HG02885 (cell line): ENCODE data around the gene CENPC.

Source experiments
- ATAC-seq: cut with Tn5 transposase; IDR thresholded peaks from one replicate; pipeline ENCODE4 v1.9.1; 2021; ENCODE audit warnings: mild to moderate bottlenecking; ENCODE audit not compliant: unreplicated experiment, poor library complexity

CENPC gene, protein sequence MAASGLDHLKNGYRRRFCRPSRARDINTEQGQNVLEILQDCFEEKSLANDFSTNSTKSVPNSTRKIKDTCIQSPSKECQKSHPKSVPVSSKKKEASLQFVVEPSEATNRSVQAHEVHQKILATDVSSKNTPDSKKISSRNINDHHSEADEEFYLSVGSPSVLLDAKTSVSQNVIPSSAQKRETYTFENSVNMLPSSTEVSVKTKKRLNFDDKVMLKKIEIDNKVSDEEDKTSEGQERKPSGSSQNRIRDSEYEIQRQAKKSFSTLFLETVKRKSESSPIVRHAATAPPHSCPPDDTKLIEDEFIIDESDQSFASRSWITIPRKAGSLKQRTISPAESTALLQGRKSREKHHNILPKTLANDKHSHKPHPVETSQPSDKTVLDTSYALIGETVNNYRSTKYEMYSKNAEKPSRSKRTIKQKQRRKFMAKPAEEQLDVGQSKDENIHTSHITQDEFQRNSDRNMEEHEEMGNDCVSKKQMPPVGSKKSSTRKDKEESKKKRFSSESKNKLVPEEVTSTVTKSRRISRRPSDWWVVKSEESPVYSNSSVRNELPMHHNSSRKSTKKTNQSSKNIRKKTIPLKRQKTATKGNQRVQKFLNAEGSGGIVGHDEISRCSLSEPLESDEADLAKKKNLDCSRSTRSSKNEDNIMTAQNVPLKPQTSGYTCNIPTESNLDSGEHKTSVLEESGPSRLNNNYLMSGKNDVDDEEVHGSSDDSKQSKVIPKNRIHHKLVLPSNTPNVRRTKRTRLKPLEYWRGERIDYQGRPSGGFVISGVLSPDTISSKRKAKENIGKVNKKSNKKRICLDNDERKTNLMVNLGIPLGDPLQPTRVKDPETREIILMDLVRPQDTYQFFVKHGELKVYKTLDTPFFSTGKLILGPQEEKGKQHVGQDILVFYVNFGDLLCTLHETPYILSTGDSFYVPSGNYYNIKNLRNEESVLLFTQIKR

DNA sequence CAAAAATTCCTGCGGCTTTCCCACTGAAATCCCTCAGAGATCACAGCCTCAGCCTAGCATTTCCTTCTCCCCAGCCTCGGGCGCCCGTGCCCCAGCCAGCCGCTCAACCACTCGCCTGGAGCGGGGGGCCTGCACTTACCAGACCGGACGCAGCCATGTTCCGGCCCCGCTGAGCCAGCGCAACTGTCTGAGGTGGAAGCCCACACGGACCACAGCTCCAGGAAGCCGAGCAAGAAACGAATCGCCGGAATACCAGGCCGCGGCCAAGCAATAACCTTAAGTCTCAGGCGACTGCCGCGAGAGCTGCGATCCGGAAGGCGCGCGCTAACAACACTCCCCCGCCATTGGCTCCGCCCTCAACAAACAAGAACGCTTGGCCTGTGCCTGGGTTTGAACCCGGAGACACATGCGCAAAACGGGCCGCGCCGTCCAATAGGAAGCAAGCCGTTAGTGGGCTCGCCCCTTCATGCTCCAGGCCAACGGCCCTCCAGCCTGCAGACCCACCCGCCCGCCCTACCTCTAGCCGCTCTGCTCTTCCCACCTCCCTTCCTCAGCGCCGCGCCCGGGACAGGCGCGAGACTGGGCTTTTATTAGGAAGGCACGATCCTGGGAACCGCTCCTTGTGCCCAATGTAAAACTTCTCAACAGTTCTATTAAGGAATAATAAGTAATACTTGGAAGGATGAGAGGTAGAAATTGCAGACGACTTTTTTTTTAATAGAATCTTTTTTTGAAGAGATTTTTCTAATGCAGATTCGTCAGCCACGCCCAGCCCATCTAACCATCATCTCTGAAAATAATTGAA lies at the start of gene CENPC:
Gene CENPC, minus strand, starts transcription at position 305 of the 805 bp plus-strand sequence. Its CDS starts 148 bp downstream, at position 157.
- peak; percentile 93 for ATAC-seq

- ATAC-seq = no peak
Observed at GRCh38 chr4:67593741-67594175, 48.5 kb upstream of the CENPC start.

DNA sequence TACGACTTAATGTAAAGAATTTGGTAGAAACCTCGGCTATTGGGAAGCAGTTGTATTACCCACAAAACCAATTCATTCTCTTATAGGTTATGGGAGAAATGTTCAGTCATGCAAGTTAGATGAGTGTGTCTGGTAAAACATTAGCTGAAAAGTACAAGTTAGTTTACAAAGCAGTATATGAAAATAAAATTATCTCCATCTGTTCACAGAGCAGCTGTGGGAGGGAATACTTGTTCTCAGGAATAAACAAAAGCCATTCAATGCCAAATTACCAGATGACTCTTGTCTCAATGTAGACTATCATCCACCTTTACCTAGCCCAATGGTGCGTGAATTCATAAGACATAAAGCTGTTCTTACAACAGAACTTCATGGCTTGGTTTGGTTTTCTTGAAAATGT lies 41.9 kb upstream of the CENPC start:
- ATAC-seq = no peak

- ATAC-seq = no peak
Observed at GRCh38 chr4:67584496-67584895, 39.2 kb upstream of the CENPC start.

GRCh38 chr4:67581913-67582312 lies 36.6 kb upstream of the CENPC start:
- ATAC-seq = no peak

DNA sequence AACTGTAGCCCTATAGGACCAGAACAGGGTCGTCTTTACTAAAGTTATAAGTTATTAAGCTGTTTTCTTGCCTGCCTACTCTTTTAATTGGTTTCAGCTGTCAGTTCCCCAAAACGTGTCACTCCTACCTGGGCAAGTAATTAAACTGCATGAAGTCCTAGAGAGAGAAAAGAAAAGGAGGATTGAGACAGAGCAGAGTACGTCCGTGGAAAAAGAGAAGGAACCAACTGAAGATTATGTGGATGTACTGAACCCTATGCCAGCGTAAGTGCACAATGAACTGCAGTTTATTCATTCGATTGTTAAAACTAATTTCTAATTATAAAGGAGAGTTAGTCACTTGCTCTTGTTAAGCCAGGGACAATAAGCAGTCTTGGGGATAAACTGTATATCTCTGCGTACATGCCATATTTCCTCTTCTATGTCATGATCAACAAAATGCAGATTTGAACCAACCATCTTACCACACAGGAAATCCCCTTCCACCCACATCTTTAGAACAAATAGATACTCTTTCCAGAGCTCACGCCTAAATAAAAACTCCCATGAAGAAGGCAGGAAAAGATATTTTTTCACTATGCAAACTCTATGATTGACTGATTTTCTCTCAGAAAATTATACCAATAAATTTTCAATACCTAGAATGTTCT lies 36.0 kb upstream of the CENPC start:
- peak; percentile 55 for ATAC-seq

- ATAC-seq = peak; percentile 37
Observed at GRCh38 chr4:67580577-67580976, 35.3 kb upstream of the CENPC start.

GRCh38 chr4:67576538-67576937 lies 31.2 kb upstream of the CENPC start:
- peak; percentile 51 for ATAC-seq

- peak; percentile 2 for ATAC-seq
Observed at GRCh38 chr4:67576059-67576466, 30.8 kb upstream of the CENPC start.

- ATAC-seq = peak; percentile 89
Observed at GRCh38 chr4:67575232-67576058, 30.1 kb upstream of the CENPC start.

GRCh38 chr4:67573193-67573592 lies 27.9 kb upstream of the CENPC start:
- no peak for ATAC-seq

DNA sequence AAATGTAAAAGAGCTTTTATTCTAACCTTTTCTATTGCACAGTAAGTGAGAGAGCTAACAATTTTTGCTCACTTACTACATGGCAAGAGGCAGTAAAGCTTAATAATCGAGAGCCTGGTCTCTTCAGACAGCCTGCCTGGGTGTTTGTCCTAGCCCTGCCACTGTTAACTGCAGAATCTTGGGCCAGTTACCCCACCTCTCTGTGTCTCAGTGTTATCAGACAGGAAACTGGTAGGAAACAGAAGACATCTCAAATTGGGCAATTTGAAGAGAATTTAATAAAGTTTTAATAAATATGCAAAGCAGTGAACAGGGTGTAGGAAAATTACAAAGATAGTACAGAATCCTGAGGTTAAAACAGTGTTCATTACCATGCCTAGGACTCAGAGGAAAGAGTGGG lies 26.7 kb upstream of the CENPC start:
- no peak for ATAC-seq

GRCh38 chr4:67570537-67570936 lies 25.2 kb upstream of the CENPC start:
- no peak for ATAC-seq

GRCh38 chr4:67568820-67569219 lies 23.5 kb upstream of the CENPC start:
- no peak for ATAC-seq

GRCh38 chr4:67566335-67566734 lies 21.0 kb upstream of the CENPC start:
- no peak for ATAC-seq

- no peak for ATAC-seq
Observed at GRCh38 chr4:67565284-67565683, 20.0 kb upstream of the CENPC start.

DNA sequence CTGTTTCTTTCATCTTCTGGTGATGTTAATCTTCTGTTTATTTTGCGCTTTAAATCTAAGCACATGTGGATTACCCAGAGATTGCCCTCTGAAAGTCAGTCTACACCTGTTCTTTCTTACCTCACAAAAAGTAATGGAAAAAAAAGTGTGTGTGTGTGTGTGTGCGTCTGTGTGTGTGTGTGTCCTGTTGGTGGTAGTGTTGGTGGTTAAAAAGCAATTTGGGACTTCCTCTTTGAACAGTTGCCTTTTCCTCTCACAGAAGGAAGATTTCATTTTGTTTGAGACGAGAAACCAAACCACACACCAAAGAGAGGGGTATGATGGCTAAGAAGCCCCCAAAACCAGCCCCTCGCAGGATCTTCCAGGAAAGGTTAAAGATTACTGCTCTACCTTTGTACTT lies 13.2 kb upstream of the CENPC start, which contains the start of gene STAP1:
Gene STAP1, plus strand, starts transcription at position 235 of the 400 bp plus-strand sequence. Its CDS starts 83 bp downstream, at position 318.
- ATAC-seq = peak; percentile 57

- no peak for ATAC-seq
Observed at GRCh38 chr4:67556436-67556835, 11.1 kb upstream of the CENPC start.

- ATAC-seq = no peak
Observed at GRCh38 chr4:67555447-67555846, 10.1 kb upstream of the CENPC start.
